Stimulated activated effector memory CD8-positive, alpha-beta T cell treated with anti-CD3 and anti-CD28 coated beads, Interleukin-12 subunit alpha, Interleukin-12 subunit beta, amount 100 ng/mL, for 72 hours (primary cell): ENCODE data around the gene MAPK1.
"Not testable (repeated sequence)": the region's sequence is repeated elsewhere in the genome, so short reads cannot be mapped to it uniquely, and the experiment has no call there.

Experiments used
- ATAC-seq: fragments of 150-1000 bp; cut with Tn5 transposase; 2 replicates; pipeline ENCODE4 v1.10.0; 2021
- DNase-seq, 2 donors: peaks; one replicate each; pipeline ENCODE4 v3.0.0; 2021 to 2022; ENCODE audit warnings: low spot score in 2 of 2
- H3K27ac Mint-ChIP-seq: one replicate; pipeline ENCODE4 v1.8.0; 2022; ENCODE audit warnings: mild to moderate bottlenecking, mixed read lengths
- H3K36me3 Mint-ChIP-seq: one replicate; pipeline ENCODE4 v1.8.0; 2022; ENCODE audit warnings: mild to moderate bottlenecking, mixed read lengths
- H3K4me1 Mint-ChIP-seq: one replicate; pipeline ENCODE4 v1.8.0; 2022; ENCODE audit warnings: mixed read lengths
- H3K4me3 Mint-ChIP-seq: one replicate; pipeline ENCODE4 v1.8.0; 2022; ENCODE audit warnings: mild to moderate bottlenecking, mixed read lengths
- H3K9me3 Mint-ChIP-seq: one replicate; pipeline ENCODE4 v1.8.0; 2022; ENCODE audit warnings: mixed read lengths

MAPK1 gene

GRCh38 chr22:21730535-21731308 is 136.7 kb downstream of the MAPK1 start:
- Mint-ChIP-seq H3K4me3 (no peak overlapping the region), H3K4me1 (peaks cover 42% of the 10 kb centered on the region), H3K36me3 (no peaks in the 10 kb centered on the region), H3K27ac (no peak overlapping the region), H3K9me3 (no peaks in the 10 kb centered on the region)
- no peak for ATAC-seq
- no peak for DNase-seq

GRCh38 chr22:21729184-21729583 is 138.3 kb downstream of the MAPK1 start:
- DNase-seq, H3K4me3 Mint-ChIP-seq, H3K27ac Mint-ChIP-seq, H3K9me3 Mint-ChIP-seq, H3K36me3 Mint-ChIP-seq, ATAC-seq: not testable (repeated sequence)
- H3K4me1 Mint-ChIP-seq = peaks cover 31% of the 10 kb centered on the region

DNA sequence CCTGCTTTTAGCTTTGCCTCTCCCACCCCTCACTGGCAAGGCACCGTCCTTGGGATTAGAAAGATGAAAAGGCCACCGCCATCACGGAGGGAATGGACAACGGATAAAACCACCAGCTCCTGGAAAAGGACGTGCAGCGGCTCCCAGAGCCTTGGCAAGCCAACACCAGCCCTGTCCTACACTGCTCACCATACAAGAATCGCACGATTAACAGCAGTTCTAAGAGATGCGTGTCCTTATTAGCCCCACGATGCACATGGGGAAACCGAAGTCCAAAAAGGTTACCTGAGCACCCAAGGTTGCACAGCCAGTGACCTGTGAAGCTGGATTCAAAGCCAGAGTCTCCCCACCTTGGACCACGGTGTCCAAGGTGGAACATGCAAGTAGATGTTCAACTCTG is 139.2 kb downstream of the MAPK1 start:
- H3K36me3 Mint-ChIP-seq = no peaks in the 10 kb centered on the region
- no peak overlapping the region for H3K27ac Mint-ChIP-seq
- H3K4me1 Mint-ChIP-seq = peaks cover 22% of the 10 kb centered on the region
- H3K9me3 Mint-ChIP-seq = no peaks in the 10 kb centered on the region
- no peak for ATAC-seq
- no peak overlapping the region for H3K4me3 Mint-ChIP-seq
- DNase-seq = no peak

DNA sequence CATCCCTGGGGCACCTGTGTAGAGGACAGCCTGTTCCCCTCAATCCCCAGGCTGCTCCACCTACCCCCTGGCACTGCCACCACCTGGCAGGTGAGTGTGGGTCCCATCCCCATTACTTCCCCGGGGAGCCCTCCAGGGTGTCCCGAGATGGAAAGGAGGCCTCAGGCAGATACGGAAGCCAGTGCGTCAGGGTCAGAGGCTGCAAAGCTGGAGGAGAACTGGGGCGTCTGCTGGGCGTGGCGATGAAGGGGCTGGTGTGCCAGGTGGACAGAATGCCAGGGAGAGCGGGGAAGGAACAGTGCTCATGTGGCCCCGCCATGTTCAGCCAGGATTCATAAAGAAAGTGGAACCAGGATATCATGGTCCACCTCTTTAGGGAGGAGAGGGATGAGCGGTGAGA is 139.7 kb downstream of the MAPK1 start:
- H3K36me3 Mint-ChIP-seq = no peaks in the 10 kb centered on the region
- peaks cover 21% of the 10 kb centered on the region for H3K4me1 Mint-ChIP-seq
- no peak for ATAC-seq
- H3K9me3 Mint-ChIP-seq = no peaks in the 10 kb centered on the region
- H3K4me3 Mint-ChIP-seq = no peak overlapping the region
- H3K27ac Mint-ChIP-seq = no peak overlapping the region
- no peak for DNase-seq

DNA sequence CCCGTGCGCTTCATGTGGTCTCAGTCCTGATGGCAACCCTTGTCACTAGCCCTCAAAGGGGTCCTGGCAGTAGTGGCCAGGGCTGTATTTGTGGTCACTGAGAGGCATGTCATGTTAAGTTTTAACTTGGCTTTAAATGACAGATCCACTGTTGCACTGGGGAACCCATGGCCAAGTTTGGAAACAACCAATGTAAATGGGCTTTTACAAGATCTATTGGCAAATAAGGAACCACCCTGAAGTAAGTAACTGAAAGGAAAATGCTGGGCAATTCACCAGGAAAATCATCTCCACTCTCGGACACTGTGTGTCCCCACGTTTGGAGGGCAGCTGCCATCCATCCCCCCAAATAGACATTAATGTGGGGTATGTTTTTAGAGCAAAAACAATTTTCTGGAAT is 140.3 kb downstream of the MAPK1 start:
- H3K4me3 Mint-ChIP-seq = no peak overlapping the region
- H3K4me1 Mint-ChIP-seq = peaks cover 21% of the 10 kb centered on the region
- DNase-seq (no peak), ATAC-seq (no peak)
- H3K9me3 Mint-ChIP-seq = no peaks in the 10 kb centered on the region
- no peaks in the 10 kb centered on the region for H3K36me3 Mint-ChIP-seq
- peak overlapping the region; percentile 79 for H3K27ac Mint-ChIP-seq

GRCh38 chr22:21726650-21727049 is 140.8 kb downstream of the MAPK1 start:
- peak in 1 of 2 donors; percentile 64 for DNase-seq
- no peaks in the 10 kb centered on the region for H3K36me3 Mint-ChIP-seq
- H3K9me3 Mint-ChIP-seq = no peaks in the 10 kb centered on the region
- H3K27ac Mint-ChIP-seq = peak overlapping the region; percentile 79
- peaks cover 21% of the 10 kb centered on the region for H3K4me1 Mint-ChIP-seq
- no peak overlapping the region for H3K4me3 Mint-ChIP-seq
- peak; percentile 95 for ATAC-seq

DNA sequence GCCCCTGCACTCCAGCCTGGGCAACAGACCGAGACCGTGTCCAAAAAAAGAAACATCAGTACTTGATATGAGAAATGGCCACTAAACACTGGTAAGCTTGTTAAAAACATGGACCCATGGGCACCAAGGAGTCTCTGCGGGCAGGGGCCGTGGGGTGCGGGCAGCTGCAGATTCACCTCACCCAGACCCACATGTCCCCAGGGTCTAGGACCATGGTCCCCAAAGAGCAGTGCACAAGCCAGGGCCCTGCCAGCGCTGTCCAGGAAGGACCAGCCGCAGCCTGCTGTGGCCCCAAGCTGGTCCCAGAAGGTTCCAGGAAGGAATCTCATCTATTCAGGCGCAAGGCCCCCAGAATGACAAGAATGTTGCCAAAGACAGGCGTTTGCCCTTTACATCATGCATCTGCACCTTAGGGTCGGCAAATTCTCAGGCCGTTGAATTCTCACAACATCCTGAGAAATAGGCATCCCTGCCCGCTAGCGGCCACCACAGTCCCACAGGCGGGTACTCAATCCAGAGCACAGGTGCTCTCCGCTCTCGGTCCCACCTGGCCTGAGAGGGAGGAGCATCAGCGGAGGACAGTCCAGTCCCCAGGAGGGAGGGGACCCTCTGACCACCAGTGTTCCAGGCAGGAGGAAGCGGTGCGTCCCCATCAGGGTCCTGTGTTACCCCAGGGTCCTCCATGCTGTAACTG is 141.3 kb downstream of the MAPK1 start:
- no peaks in the 10 kb centered on the region for H3K9me3 Mint-ChIP-seq
- no peak for ATAC-seq
- H3K27ac Mint-ChIP-seq = peak overlapping the region; percentile 79
- no peaks in the 10 kb centered on the region for H3K36me3 Mint-ChIP-seq
- H3K4me1 Mint-ChIP-seq = peaks cover 16% of the 10 kb centered on the region
- no peak for DNase-seq
- H3K4me3 Mint-ChIP-seq = no peak overlapping the region

DNA sequence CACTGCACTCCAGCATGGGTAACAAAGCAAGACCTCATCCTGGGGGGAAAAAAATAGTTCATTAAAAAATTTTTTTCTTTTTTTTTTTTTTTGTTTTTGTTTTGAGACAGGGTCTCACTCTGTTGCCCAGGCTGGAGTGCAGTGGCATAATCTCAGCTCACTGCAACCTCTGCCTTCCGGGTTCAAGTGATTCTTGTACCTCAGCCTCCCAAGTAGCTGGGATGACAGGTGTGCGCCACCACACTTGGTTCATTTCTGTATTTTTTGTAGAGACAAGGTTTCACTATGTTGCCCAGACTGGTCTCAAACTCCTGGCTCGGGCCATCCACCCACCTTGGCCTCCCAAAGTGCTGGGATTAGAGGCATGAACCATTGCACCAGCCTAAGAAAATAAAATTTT is 142.9 kb downstream of the MAPK1 start:
- H3K36me3 Mint-ChIP-seq, DNase-seq, ATAC-seq, H3K4me3 Mint-ChIP-seq, H3K27ac Mint-ChIP-seq, H3K9me3 Mint-ChIP-seq: not testable (repeated sequence)
- peaks cover 10% of the 10 kb centered on the region for H3K4me1 Mint-ChIP-seq

- not testable (repeated sequence) for ATAC-seq, H3K27ac Mint-ChIP-seq, H3K4me3 Mint-ChIP-seq, H3K9me3 Mint-ChIP-seq, H3K36me3 Mint-ChIP-seq, DNase-seq
- H3K4me1 Mint-ChIP-seq = peaks cover 19% of the 10 kb centered on the region
Measured at GRCh38 chr22:21721195-21721852, 146.1 kb downstream of the MAPK1 start.

DNA sequence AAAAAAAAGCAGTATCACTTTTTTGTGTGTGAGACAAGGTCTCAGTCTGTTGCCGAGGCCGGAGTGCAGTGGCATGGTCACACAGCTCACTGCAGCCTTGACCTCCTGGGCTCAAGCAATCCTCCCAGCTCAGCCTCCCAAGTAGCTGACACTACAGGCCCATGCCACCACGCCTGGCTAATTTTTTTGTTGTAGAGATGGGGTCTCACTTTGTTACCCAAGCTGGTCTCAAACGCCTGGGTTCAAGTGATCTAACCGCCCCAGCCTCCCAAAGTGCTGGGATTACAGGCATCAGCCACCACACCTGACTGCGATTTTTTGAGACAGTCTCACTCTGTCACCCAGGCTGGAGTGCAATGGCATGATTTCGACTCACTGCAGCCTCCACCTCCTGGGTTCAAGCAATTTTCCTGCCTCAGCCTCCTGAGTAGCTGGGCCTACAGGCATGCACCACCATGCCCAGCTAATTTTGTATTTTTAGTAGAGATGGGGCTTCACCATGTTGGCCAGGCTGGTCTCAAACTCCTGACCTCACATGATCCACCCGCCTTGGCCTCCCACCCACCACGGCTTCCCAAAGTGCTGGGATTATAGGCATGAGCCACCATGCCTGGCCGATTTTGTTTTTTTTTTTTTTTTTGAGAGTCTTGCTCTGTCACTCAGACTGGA is 147.1 kb downstream of the MAPK1 start:
- ATAC-seq, DNase-seq, H3K27ac Mint-ChIP-seq, H3K4me3 Mint-ChIP-seq, H3K9me3 Mint-ChIP-seq, H3K36me3 Mint-ChIP-seq: not testable (repeated sequence)
- H3K4me1 Mint-ChIP-seq = peaks cover 19% of the 10 kb centered on the region

DNA sequence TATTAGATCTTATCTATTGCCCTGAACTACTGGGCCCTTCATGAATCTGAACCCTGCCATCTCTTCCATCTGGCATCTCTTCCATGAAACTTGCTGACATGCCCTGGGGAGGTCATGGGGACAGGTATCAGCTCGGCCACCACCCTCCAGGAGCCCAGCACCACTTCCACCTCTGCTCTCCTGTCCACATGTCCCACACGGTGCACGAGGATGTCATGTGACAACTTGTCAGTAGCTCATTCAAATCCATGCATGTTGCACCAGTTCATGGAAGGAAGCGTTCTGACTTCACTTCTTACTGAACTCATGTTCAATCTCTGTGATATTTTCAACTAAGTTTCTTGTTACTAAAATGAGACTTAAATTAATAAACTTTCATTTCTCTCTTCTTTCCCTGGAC is 148.4 kb downstream of the MAPK1 start:
- Mint-ChIP-seq H3K4me3 (peak overlapping the region; percentile 10), H3K4me1 (peaks cover 19% of the 10 kb centered on the region), H3K27ac (no peak overlapping the region), H3K9me3 (no peaks in the 10 kb centered on the region), H3K36me3 (no peaks in the 10 kb centered on the region)
- ATAC-seq (peak; percentile 62), DNase-seq (no peak)

- Mint-ChIP-seq H3K36me3 (no peaks in the 10 kb centered on the region), H3K4me1 (peaks cover 22% of the 10 kb centered on the region), H3K27ac (no peak overlapping the region), H3K9me3 (no peaks in the 10 kb centered on the region), H3K4me3 (peak overlapping the region; percentile 10)
- no peak for DNase-seq
- no peak for ATAC-seq
Measured at GRCh38 chr22:21718499-21718898, 148.9 kb downstream of the MAPK1 start.

GRCh38 chr22:21716395-21717122 is 150.9 kb downstream of the MAPK1 start:
- not testable (repeated sequence) for H3K36me3 Mint-ChIP-seq, DNase-seq, H3K4me3 Mint-ChIP-seq, H3K9me3 Mint-ChIP-seq, ATAC-seq, H3K27ac Mint-ChIP-seq
- H3K4me1 Mint-ChIP-seq = peaks cover 29% of the 10 kb centered on the region

DNA sequence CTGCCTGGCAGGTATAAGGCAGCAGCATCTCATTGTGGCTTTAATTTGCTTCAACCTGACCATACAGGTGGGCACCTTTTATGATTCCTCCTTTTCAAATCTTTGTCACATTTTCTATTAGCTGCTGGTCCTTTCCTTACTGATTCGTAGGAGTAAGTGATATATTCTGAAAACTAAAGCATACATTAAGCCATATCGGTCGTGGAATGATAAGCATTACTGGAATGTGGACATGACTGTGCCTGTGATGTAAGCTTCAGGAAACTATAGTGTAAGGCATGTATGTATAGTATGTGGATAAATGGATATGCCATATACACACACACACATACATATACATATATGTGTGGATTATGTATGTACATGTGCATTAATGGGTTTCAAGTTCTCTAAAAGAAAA is 152.7 kb downstream of the MAPK1 start:
- peaks cover 8% of the 10 kb centered on the region for H3K36me3 Mint-ChIP-seq
- no peak overlapping the region for H3K4me3 Mint-ChIP-seq
- H3K9me3 Mint-ChIP-seq = no peaks in the 10 kb centered on the region
- ATAC-seq (no peak), DNase-seq (no peak)
- no peak overlapping the region for H3K27ac Mint-ChIP-seq
- H3K4me1 Mint-ChIP-seq = peaks cover 29% of the 10 kb centered on the region
